H1 (cell line): ENCODE data around the gene PARP14. TPM values are rescaled to one million over a fixed set of nuclear protein-coding genes. Genes with fewer than 3 reads are reported as not detected.

Experiments used
- CBX8 ChIP-seq: fragments of 300-800, 300-1000 bp; sonication (generic); IDR thresholded peaks from 2 replicates; pipeline ENCODE4 v1.7.1; 2016; ENCODE audit warnings: low read depth, low read length, borderline replicate concordance
- EP300 ChIP-seq, 2 experiments: IDR thresholded peaks; 1 replicate in 1 of 2; 2 replicates in 1 of 2; pipeline ENCODE4 v1.6.1; 2011 to 2012; ENCODE audit warnings: low read depth in 2 of 2, low read length in 2 of 2, mild to moderate bottlenecking in 2 of 2, borderline replicate concordance in 1 of 2, inconsistent platforms in 1 of 2, moderate library complexity in 1 of 2
- PHF8 ChIP-seq: fragments of 200-600 bp; sonication (generic); conservative IDR thresholded peaks from 2 replicates; pipeline ENCODE4 v1.7.1; 2012; ENCODE audit warnings: low read depth, mild to moderate bottlenecking, inconsistent platforms, low read length, moderate library complexity
- POLR2AphosphoS5 ChIP-seq: IDR thresholded peaks from 2 replicates; pipeline ENCODE4 v1.6.1; 2011; ENCODE audit warnings: low read depth, low read length
- TEAD4 ChIP-seq: IDR thresholded peaks from 2 replicates; pipeline ENCODE4 v1.6.1; 2012; ENCODE audit warnings: low read depth, low read length, inconsistent platforms, mixed read lengths
- polyA plus RNA-seq, 7 experiments: library from polyadenylated mRNA; depleted of rRNA in 3 of 7; stranded (reverse) in 5 of 7; unstranded in 2 of 7; fragments of >200 nt in 5 of 7; fragments of 200-250 nt in 2 of 7; gene quantifications; 1 replicate in 5 of 7; 2 replicates in 1 of 7; 4 replicates in 1 of 7; pipeline versions ENCODE4 v1.2.1 to v1.2.3, GENCODE V29; 2011 to 2013; ENCODE audit warnings: missing spikeins in 2 of 7, mixed read lengths in 2 of 7
- total RNA-seq: library from RNA; stranded (reverse); fragmentation: NEBNext Ultra II Directional; extraction: Animal tissue kit (Norgen Biotek cat#: 25700); gene quantifications from 2 replicates; pipeline ENCODE4 v1.2.1, GENCODE V29; 2021

Gene PARP14
- total and polyA plus RNA-seq, 2 of the 8 experiments (the other 6 are each of a cell fraction or from before 2014, with no cell fraction given): 12.6 to 17.6 TPM

- TF ChIP-seq EP300 (IDR thresholded peaks at IDR 0.05; ENCODE audit: borderline replicate concordance in 1 of 2, low read depth in 2 of 2, low read length in 2 of 2) (no peak), TEAD4 (no peak), POLR2AphosphoS5 (no peak), PHF8 (no peak), CBX8 (no peak)
Observed at GRCh38 chr3:122688996-122689395, 8.4 kb downstream of the PARP14 start (continued).
